GM12878 (cell line): Measurements from ENCODE around the gene IFI44L. TPM values are rescaled to one million over a fixed set of nuclear protein-coding genes. Genes with fewer than 3 reads are reported as not detected.

Source experiments
- ATAC-seq: fragments of 200-7000 bp; cut with Tn5 transposase; 3 replicates; pipeline ENCODE4 v1.9.1; 2020; ENCODE audit warnings: mild to moderate bottlenecking, moderate library complexity
- BruUV-seq: library from RNA; stranded (reverse); fragments of 400-500 nt; replicated peaks from 2 replicates; lab custom pipeline; 2021; lab: Mats Ljungman, UMichigan
- CTCF ChIA-PET: fragments of 300-600 bp; sonication (Branson Sonifier 250); formaldehyde crosslinking; extraction: SDS; loops from one replicate; lab custom pipeline; 2021; ENCODE audit warnings: inconsistent platforms; lab: Yijun Ruan, JAX
- POLR2A ChIA-PET: fragments of 350-600 bp; formaldehyde crosslinking; extraction: SDS; loops from one replicate; lab custom pipeline; 2021; ENCODE audit warnings: inconsistent platforms; lab: Charles Lee
- RAD21 ChIA-PET: fragments of 300-600 bp; sonication (Branson Sonifier 250); formaldehyde crosslinking; loops from one replicate; lab custom pipeline; 2023; ENCODE audit warnings: antibody characterized with exemption; ENCODE audit not compliant: unreplicated experiment; lab: Charles Lee
- SMC1A ChIA-PET: fragments of 300-600 bp; sonication (Branson Sonifier 250); formaldehyde crosslinking; loops from one replicate; lab custom pipeline; 2023; ENCODE audit not compliant: unreplicated experiment, uncharacterized antibody; lab: Charles Lee
- DNase-seq: peaks from one replicate; pipeline ENCODE4 v3.0.0-alpha.2; 2011; ENCODE audit warnings: low read depth, low spot score
- FAIRE-seq: peaks from 3 replicates; lab custom pipeline; 2011; peaks lifted over from hg19 to GRCh38; lab: Jason Lieb, UNC
- H2AFZ ChIP-seq: 2 replicates; pipeline ENCODE4 v1.6.0; 2011; ENCODE audit warnings: low read depth, low read length, control low read depth; ENCODE audit not compliant: control insufficient read depth
- H3K27ac ChIP-seq: 2 replicates; pipeline ENCODE4 v1.5.1; 2011; ENCODE audit warnings: control low read depth; ENCODE audit not compliant: control insufficient read depth, insufficient read depth
- H3K27me3 ChIP-seq, 2 experiments: replicated peaks in 1 of 2; 2 replicates each; pipeline versions ENCODE4 v1.6.0 to v1.6.1; 2011; ENCODE audit warnings: low read length in 1 of 2; ENCODE audit not compliant: control insufficient read depth in 2 of 2, insufficient read depth in 2 of 2
- H3K36me3 ChIP-seq, 2 experiments: 2 replicates each; pipeline ENCODE4 v1.5.1; 2011; ENCODE audit warnings: low read length in 1 of 2; ENCODE audit not compliant: control insufficient read depth in 2 of 2, insufficient read depth in 2 of 2
- H3K4me1 ChIP-seq: 2 replicates; pipeline ENCODE4 v1.6.1; 2011; ENCODE audit warnings: mild to moderate bottlenecking, low read length, moderate library complexity, mixed read lengths; ENCODE audit not compliant: control insufficient read depth, insufficient read depth
- H3K4me2 ChIP-seq: 2 replicates; pipeline ENCODE4 v1.6.0; 2011; ENCODE audit warnings: control low read depth; ENCODE audit not compliant: control insufficient read depth, insufficient read depth
- H3K4me3 ChIP-seq: fragments of 200-600 bp; sonication (generic); 2 replicates; pipeline ENCODE4 v1.5.1; 2016
- H3K79me2 ChIP-seq: 2 replicates; pipeline ENCODE4 v1.6.0; 2011; ENCODE audit warnings: low read length; ENCODE audit not compliant: control insufficient read depth, insufficient read depth
- H3K9ac ChIP-seq: 2 replicates; pipeline ENCODE4 v1.8.0; 2011; ENCODE audit warnings: low read length, control low read depth, mixed read lengths; ENCODE audit not compliant: control insufficient read depth, insufficient read depth
- H3K9me3 ChIP-seq: replicated peaks from 3 replicates; pipeline ENCODE4 v1.5.1; 2011; ENCODE audit warnings: mild to moderate bottlenecking, low read length; ENCODE audit not compliant: control insufficient read depth, insufficient read depth
- H4K20me1 ChIP-seq: 2 replicates; pipeline ENCODE4 v1.6.0; 2011; ENCODE audit not compliant: control insufficient read depth, insufficient read depth
- MEF2B ChIP-seq: fragments of 450-650 bp; IDR thresholded peaks from 2 replicates; pipeline ENCODE4 v1.6.1; 2018; ENCODE audit warnings: mild to moderate bottlenecking, moderate library complexity; ENCODE audit not compliant: partially characterized antibody, poor library complexity, severe bottlenecking
- RAD51 ChIP-seq: fragments of 450-650 bp; IDR thresholded peaks from 2 replicates; pipeline ENCODE4 v1.6.1; 2016; ENCODE audit warnings: moderate library complexity, mild to moderate bottlenecking, inconsistent platforms
- SUPT20H ChIP-seq: IDR thresholded peaks from 2 replicates; pipeline ENCODE4 v1.6.1; 2011; ENCODE audit warnings: low read depth, mild to moderate bottlenecking, low read length, moderate library complexity, borderline replicate concordance; ENCODE audit not compliant: control insufficient read depth
- TBL1XR1 ChIP-seq: IDR thresholded peaks from 2 replicates; pipeline ENCODE4 v1.6.1; 2012; ENCODE audit warnings: low read depth, low read length, improper control_type of control experiment
- TCF3 ChIP-seq: IDR thresholded peaks from 2 replicates; pipeline ENCODE4 v1.6.1; 2012; ENCODE audit warnings: low read depth, mild to moderate bottlenecking, low read length, borderline replicate concordance; ENCODE audit not compliant: insufficient read depth
- ZNF207 ChIP-seq: fragments of 450-650 bp; IDR thresholded peaks from 2 replicates; pipeline ENCODE4 v1.6.1; 2014; ENCODE audit warnings: antibody characterized with exemption, mild to moderate bottlenecking, borderline replicate concordance
- ZNF274 ChIP-seq: IDR thresholded peaks from one replicate; pipeline ENCODE4 v1.8.0; 2011; ENCODE audit not compliant: insufficient read length, insufficient read depth
- in situ Hi-C: fragments of 300-500 bp; cut with MboI; formaldehyde crosslinking; loops from 9 replicates; pipeline ENCODE4 v1.14.3; 2018; ENCODE audit warnings: mixed read lengths
- intact Hi-C: fragments of 100-400 bp; cut with micrococcal nuclease; formaldehyde crosslinking; loops from one replicate; pipeline ENCODE4 v1.14.2; 2022; ENCODE audit not compliant: unreplicated experiment
- polyA plus RNA-seq, 11 experiments: library from polyadenylated mRNA; depleted of rRNA in 4 of 11; unstranded in 6 of 11; stranded (reverse) in 5 of 11; fragments of >200 nt; fragmentation: Nextera tagmentation in 4 of 11; fragmentation: Illumina TruSeq in 1 of 11; extraction: Ambion mirVana in 4 of 11; extraction: Trizol in 1 of 11; gene quantifications; 1 replicate in 1 of 11; 2 replicates in 10 of 11; pipeline versions ENCODE4 v1.2.1 to v1.2.3, GENCODE V29; 2011 to 2016; ENCODE audit warnings: inconsistent platforms in 2 of 11, missing spikeins in 2 of 11, low read depth in 1 of 11
- total RNA-seq, 4 experiments: library from RNA; depleted of rRNA in 3 of 4; stranded (reverse); fragments of >200 nt in 3 of 4; fragmentation: Illumina TruSeq in 1 of 4; extraction: Trizol in 1 of 4; gene quantifications; 2 replicates each; pipeline versions ENCODE4 v1.2.1 to v1.2.3, GENCODE V29; 2013 to 2021
- TF ChIP-seq, protein P1 (sequence below): fragments of 450-650 bp; IDR thresholded peaks from 2 replicates; pipeline ENCODE4 v1.6.1; 2016; ENCODE audit warnings: mild to moderate bottlenecking

Gene IFI44L
- total and polyA plus RNA-seq, 10 of the 15 experiments (the other 5 are each of a cell fraction or from before 2014, with no cell fraction given): 58.0 to 371 (median 173) TPM

DNA sequence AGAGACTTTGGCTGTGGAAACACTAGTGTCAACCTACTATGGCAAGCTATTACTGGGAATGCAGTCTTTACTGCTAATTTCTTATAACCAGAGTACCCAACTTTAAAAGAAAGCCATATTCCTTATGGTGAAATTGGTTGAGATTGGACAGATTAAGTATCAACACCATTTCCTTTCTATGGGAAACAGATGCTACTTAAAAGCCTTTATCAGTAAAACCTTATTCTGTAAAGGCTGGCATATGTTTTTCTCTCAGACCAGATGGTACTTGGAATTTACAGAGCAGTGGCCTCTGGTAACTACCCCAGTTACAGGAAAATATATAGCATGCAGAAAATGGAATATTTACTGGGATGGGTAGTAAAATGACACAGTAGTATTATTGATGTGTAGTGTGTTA lies 48.2 kb downstream of the IFI44L start:
- intact Hi-C loops: no loop called here
- ChIA-PET RAD21 (no interaction called here), SMC1A (interaction anchor here (1.4 to 5.0 kb wide), 2 partner anchors 10 to 51 kb away, joined by 8 to 21 read pairs; no protein-coding TSS in a partner anchor), CTCF (interaction anchor here (2.1 to 8.9 kb wide), 2 partner anchors 9 to 51 kb away, joined by 6 to 127 read pairs; no protein-coding TSS in a partner anchor), POLR2A (no interaction called here)
- BruUV-seq: no TSS peak
- Histone ChIP-seq H3K27ac (no peak overlapping the region), H3K4me1 (no peaks in the 10 kb centered on the region), H3K4me2 (no peak overlapping the region), H3K9ac (no peak overlapping the region), H3K79me2 (no peaks in the 10 kb centered on the region), H3K36me3 (peaks cover 0 to 4% of the 10 kb centered on the region in 2 experiments; a peak in 2 of 4 replicates), H3K27me3 (no peaks in the 10 kb centered on the region), H4K20me1 (no peaks in the 10 kb centered on the region), H3K4me3 (no peak overlapping the region), H3K9me3 (no peaks in the 10 kb centered on the region), H2AFZ (no peak overlapping the region)
- TF ChIP-seq TBL1XR1: no peak
- TF ChIP-seq, protein P1, sequence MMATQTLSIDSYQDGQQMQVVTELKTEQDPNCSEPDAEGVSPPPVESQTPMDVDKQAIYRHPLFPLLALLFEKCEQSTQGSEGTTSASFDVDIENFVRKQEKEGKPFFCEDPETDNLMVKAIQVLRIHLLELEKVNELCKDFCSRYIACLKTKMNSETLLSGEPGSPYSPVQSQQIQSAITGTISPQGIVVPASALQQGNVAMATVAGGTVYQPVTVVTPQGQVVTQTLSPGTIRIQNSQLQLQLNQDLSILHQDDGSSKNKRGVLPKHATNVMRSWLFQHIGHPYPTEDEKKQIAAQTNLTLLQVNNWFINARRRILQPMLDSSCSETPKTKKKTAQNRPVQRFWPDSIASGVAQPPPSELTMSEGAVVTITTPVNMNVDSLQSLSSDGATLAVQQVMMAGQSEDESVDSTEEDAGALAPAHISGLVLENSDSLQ: no peak
- no peak for TF ChIP-seq ZNF274
- no peak for TF ChIP-seq TCF3
- TF ChIP-seq MEF2B: no peak
- no peak for TF ChIP-seq ZNF207
- no peak for TF ChIP-seq RAD51
- no peak for TF ChIP-seq SUPT20H
- no peak for ATAC-seq
- FAIRE-seq: no peak
- no peak for DNase-seq
- in situ Hi-C loops: no loop called here
